H1 (cell line): ENCODE data around the gene ZACN. TPM values are rescaled to one million over a fixed set of nuclear protein-coding genes. Genes with fewer than 3 reads are reported as not detected.

Experiments
- polyA plus RNA-seq, 7 experiments: library from polyadenylated mRNA; depleted of rRNA in 3 of 7; stranded (reverse) in 5 of 7; unstranded in 2 of 7; fragments of >200 nt in 5 of 7; fragments of 200-250 nt in 2 of 7; gene quantifications; 1 replicate in 5 of 7; 2 replicates in 1 of 7; 4 replicates in 1 of 7; pipeline versions ENCODE4 v1.2.1 to v1.2.3, GENCODE V29; 2011 to 2013; ENCODE audit warnings: missing spikeins in 2 of 7, mixed read lengths in 2 of 7
- total RNA-seq: library from RNA; stranded (reverse); fragmentation: NEBNext Ultra II Directional; extraction: Animal tissue kit (Norgen Biotek cat#: 25700); gene quantifications from 2 replicates; pipeline ENCODE4 v1.2.1, GENCODE V29; 2021
- TF ChIP-seq, protein P1 (sequence below), 3 experiments: IDR thresholded peaks; 1 replicate in 2 of 3; 2 replicates in 1 of 3; pipeline versions ENCODE4 v1.5.1 to v1.6.1; 2011; ENCODE audit warnings: low read length in 3 of 3, mild to moderate bottlenecking in 3 of 3, inconsistent platforms in 2 of 3, low read depth in 1 of 3, moderate library complexity in 1 of 3; ENCODE audit not compliant: insufficient read depth in 1 of 3; ENCODE audit errors: control extremely low read depth in 1 of 3
- TF ChIP-seq, protein P2 (sequence below): IDR thresholded peaks from 2 replicates; pipeline ENCODE4 v1.6.1; 2012; ENCODE audit warnings: inconsistent platforms

The ZACN gene
- total and polyA plus RNA-seq, 2 of the 8 experiments (the other 6 are each of a cell fraction or from before 2014, with no cell fraction given) = 0.26 TPM; not detected in 1

DNA sequence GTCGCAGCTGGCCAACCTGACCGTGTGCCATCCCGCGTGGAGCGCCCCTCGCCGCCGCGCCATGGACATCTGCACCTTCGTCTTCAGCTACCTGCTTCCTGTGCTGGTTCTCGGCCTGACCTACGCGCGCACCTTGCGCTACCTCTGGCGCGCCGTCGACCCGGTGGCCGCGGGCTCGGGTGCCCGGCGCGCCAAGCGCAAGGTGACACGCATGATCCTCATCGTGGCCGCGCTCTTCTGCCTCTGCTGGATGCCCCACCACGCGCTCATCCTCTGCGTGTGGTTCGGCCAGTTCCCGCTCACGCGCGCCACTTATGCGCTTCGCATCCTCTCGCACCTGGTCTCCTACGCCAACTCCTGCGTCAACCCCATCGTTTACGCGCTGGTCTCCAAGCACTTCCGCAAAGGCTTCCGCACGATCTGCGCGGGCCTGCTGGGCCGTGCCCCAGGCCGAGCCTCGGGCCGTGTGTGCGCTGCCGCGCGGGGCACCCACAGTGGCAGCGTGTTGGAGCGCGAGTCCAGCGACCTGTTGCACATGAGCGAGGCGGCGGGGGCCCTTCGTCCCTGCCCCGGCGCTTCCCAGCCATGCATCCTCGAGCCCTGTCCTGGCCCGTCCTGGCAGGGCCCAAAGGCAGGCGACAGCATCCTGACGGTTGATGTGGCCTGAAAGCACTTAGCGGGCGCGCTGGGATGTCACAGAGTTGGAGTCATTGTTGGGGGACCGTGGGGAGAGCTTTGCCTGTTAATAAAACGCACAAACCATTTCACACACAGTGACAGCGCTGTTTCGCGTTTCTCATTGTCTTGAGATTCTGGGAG, 2.0 kb upstream of the ZACN start (continued):
- TF ChIP-seq, protein P1, sequence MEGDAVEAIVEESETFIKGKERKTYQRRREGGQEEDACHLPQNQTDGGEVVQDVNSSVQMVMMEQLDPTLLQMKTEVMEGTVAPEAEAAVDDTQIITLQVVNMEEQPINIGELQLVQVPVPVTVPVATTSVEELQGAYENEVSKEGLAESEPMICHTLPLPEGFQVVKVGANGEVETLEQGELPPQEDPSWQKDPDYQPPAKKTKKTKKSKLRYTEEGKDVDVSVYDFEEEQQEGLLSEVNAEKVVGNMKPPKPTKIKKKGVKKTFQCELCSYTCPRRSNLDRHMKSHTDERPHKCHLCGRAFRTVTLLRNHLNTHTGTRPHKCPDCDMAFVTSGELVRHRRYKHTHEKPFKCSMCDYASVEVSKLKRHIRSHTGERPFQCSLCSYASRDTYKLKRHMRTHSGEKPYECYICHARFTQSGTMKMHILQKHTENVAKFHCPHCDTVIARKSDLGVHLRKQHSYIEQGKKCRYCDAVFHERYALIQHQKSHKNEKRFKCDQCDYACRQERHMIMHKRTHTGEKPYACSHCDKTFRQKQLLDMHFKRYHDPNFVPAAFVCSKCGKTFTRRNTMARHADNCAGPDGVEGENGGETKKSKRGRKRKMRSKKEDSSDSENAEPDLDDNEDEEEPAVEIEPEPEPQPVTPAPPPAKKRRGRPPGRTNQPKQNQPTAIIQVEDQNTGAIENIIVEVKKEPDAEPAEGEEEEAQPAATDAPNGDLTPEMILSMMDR (IDR thresholded peaks at IDR 0.05; ENCODE audit: control extremely low read depth in 1 of 3, insufficient read depth in 1 of 3, low read depth in 1 of 3, low read length in 3 of 3) = no peak
- TF ChIP-seq, protein P2, sequence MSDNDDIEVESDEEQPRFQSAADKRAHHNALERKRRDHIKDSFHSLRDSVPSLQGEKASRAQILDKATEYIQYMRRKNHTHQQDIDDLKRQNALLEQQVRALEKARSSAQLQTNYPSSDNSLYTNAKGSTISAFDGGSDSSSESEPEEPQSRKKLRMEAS = peak; percentile 73; the same call in 1 of the 2 replicates
